Vagina (tissue), 2 donors: ENCODE data around the gene BMAL1. TPM values are rescaled to one million over a fixed set of nuclear protein-coding genes. Genes with fewer than 3 reads are reported as not detected.

Source experiments
- DNase-seq, 2 donors: peaks; one replicate each; pipeline ENCODE4 v3.0.0-alpha.2; 2017; ENCODE audit errors: extremely low spot score in 2 of 2
- H3K27ac ChIP-seq: fragments of 200-600 bp; sonication (generic); one replicate; pipeline ENCODE4 v1.5.1; 2019
- H3K27me3 ChIP-seq: fragments of 200-600 bp; sonication (generic); one replicate; pipeline ENCODE4 v1.5.1; 2019
- H3K36me3 ChIP-seq, 2 donors: fragments of 200-600 bp; sonication (generic); one replicate each; pipeline ENCODE4 v1.5.1; 2017 to 2019
- H3K4me1 ChIP-seq: fragments of 200-600 bp; sonication (generic); one replicate; pipeline ENCODE4 v1.5.1; 2019
- H3K4me3 ChIP-seq, 2 donors: fragments of 200-600 bp; sonication (generic); 1 replicate in 1 of 2; 2 replicates in 1 of 2; pipeline ENCODE4 v1.5.1; 2016 to 2019
- H3K9me3 ChIP-seq: fragments of 200-600 bp; sonication (generic); one replicate; pipeline ENCODE4 v1.5.1; 2019
- POLR2A ChIP-seq, 2 donors: fragments of 450-650 bp; IDR thresholded peaks; one replicate each; pipeline ENCODE4 v1.6.1; 2017; ENCODE audit warnings: antibody characterized with exemption in 2 of 2, mild to moderate bottlenecking in 2 of 2, moderate library complexity in 2 of 2
- POLR2AphosphoS5 ChIP-seq, 2 donors: sonication (generic); formaldehyde crosslinking; IDR thresholded peaks; one replicate each; pipeline ENCODE4 v1.9.0; 2017; ENCODE audit warnings: antibody characterized with exemption in 2 of 2, mild to moderate bottlenecking in 2 of 2, low read depth in 1 of 2; ENCODE audit not compliant: insufficient read depth in 1 of 2
- intact Hi-C: fragments of 100-400 bp; cut with DNase I; formaldehyde crosslinking; loops from one replicate; pipeline ENCODE4 v1.15.1; 2023
- total RNA-seq: library from RNA; depleted of rRNA; stranded (reverse); fragments of >200 nt; gene quantifications from one replicate; pipeline ENCODE4 v1.2.3, GENCODE V29; 2016
- TF ChIP-seq, protein P1 (sequence below), 3 experiments: fragments of 450-650 bp in 2 of 3; fragments of 200-600 bp in 1 of 3; sonication (generic) in 1 of 3; IDR thresholded peaks; one replicate each; pipeline ENCODE4 v1.5.1; 2017 to 2019; ENCODE audit warnings: antibody characterized with exemption in 3 of 3, mild to moderate bottlenecking in 2 of 3, moderate library complexity in 2 of 3

Gene BMAL1
- total RNA-seq, 1 donor from 2014 or later: 44.0 TPM

- H3K27ac ChIP-seq: peak overlapping the region; percentile 96
- intact Hi-C loops: no loop called here
- H3K4me1 ChIP-seq: peaks cover 43% of the 10 kb centered on the region
Observed at GRCh38 chr11:13278609-13279486, 1.3 kb downstream of the BMAL1 start.

DNA sequence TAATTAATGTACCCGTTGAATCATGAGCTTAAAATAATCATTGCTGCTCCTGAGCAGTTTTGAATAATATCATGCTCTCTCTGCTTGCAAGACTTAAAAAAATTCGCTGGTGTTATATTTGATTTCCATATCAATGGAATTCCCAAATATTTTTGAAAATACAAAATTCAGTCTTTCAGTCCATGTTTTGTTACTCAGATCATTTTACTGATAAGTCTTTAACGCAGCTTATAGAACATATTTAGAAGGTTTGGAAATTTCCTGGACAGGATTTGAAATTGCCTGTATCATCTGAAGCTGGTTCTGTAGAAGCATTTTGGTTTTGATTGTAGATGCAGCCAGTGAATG lies 1.9 kb downstream of the BMAL1 start:
- DNase-seq: no peak
- no peaks in the 10 kb centered on the region for H3K36me3 ChIP-seq
- H3K4me3 ChIP-seq: peak overlapping the region in 1 of 2 donors; percentile 79
- H3K9me3 ChIP-seq: no peaks in the 10 kb centered on the region
- no peak overlapping the region for H3K27ac ChIP-seq
- intact Hi-C loops: no loop called here
- TF ChIP-seq POLR2AphosphoS5 (IDR thresholded peaks at IDR 0.05; ENCODE audit: insufficient read depth in 1 of 2, low read depth in 1 of 2) (no peak), POLR2A (IDR thresholded peaks at IDR 0.05) (no peak)
- TF ChIP-seq, protein P1, sequence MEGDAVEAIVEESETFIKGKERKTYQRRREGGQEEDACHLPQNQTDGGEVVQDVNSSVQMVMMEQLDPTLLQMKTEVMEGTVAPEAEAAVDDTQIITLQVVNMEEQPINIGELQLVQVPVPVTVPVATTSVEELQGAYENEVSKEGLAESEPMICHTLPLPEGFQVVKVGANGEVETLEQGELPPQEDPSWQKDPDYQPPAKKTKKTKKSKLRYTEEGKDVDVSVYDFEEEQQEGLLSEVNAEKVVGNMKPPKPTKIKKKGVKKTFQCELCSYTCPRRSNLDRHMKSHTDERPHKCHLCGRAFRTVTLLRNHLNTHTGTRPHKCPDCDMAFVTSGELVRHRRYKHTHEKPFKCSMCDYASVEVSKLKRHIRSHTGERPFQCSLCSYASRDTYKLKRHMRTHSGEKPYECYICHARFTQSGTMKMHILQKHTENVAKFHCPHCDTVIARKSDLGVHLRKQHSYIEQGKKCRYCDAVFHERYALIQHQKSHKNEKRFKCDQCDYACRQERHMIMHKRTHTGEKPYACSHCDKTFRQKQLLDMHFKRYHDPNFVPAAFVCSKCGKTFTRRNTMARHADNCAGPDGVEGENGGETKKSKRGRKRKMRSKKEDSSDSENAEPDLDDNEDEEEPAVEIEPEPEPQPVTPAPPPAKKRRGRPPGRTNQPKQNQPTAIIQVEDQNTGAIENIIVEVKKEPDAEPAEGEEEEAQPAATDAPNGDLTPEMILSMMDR (IDR thresholded peaks at IDR 0.05): no peak
- peaks cover 43% of the 10 kb centered on the region for H3K4me1 ChIP-seq
- no peaks in the 10 kb centered on the region for H3K27me3 ChIP-seq

More at GRCh38 chr11:13278609-13279486, 1.3 kb downstream of the BMAL1 start:
- TF ChIP-seq, protein P1 (IDR thresholded peaks at IDR 0.05): no peak
- TF ChIP-seq POLR2AphosphoS5 (IDR thresholded peaks at IDR 0.05; ENCODE audit: insufficient read depth in 1 of 2, low read depth in 1 of 2) (no peak), POLR2A (IDR thresholded peaks at IDR 0.05) (no peak)
- Histone ChIP-seq H3K27me3 (no peaks in the 10 kb centered on the region), H3K36me3 (no peaks in the 10 kb centered on the region), H3K9me3 (no peaks in the 10 kb centered on the region), H3K4me3 (peak overlapping the region; percentile 79 to 88)
- no peak for DNase-seq

GRCh38 chr11:13280092-13280722 lies 2.6 kb downstream of the BMAL1 start:
- Histone ChIP-seq H3K36me3 (no peaks in the 10 kb centered on the region), H3K4me3 (no peak overlapping the region), H3K9me3 (no peaks in the 10 kb centered on the region), H3K27ac (no peak overlapping the region), H3K27me3 (no peaks in the 10 kb centered on the region), H3K4me1 (peaks cover 43% of the 10 kb centered on the region)
- no peak for DNase-seq
- intact Hi-C loops: loop anchor here (10.0 kb wide), 1 partner anchor 55 kb away; no protein-coding TSS in a partner anchor
- no peak for TF ChIP-seq POLR2AphosphoS5 (IDR thresholded peaks at IDR 0.05; ENCODE audit: insufficient read depth in 1 of 2, low read depth in 1 of 2)
- TF ChIP-seq, protein P1 (IDR thresholded peaks at IDR 0.05): no peak
- TF ChIP-seq POLR2A (IDR thresholded peaks at IDR 0.05): no peak

GRCh38 chr11:13280777-13281176 lies 3.2 kb downstream of the BMAL1 start:
- Histone ChIP-seq H3K27ac (no peak overlapping the region), H3K36me3 (no peaks in the 10 kb centered on the region), H3K9me3 (no peaks in the 10 kb centered on the region), H3K27me3 (no peaks in the 10 kb centered on the region), H3K4me1 (peaks cover 43% of the 10 kb centered on the region), H3K4me3 (no peak overlapping the region)
- DNase-seq: no peak
- intact Hi-C loops: loop anchor here (10.0 kb wide), 1 partner anchor 54 kb away; no protein-coding TSS in a partner anchor
- TF ChIP-seq POLR2AphosphoS5 (IDR thresholded peaks at IDR 0.05; ENCODE audit: insufficient read depth in 1 of 2, low read depth in 1 of 2): no peak
- no peak for TF ChIP-seq POLR2A (IDR thresholded peaks at IDR 0.05)
- TF ChIP-seq, protein P1 (IDR thresholded peaks at IDR 0.05): no peak
